VCaP (cell line): Measurements from ENCODE around the gene TBX1.
A peak's percentile ranks its signal among the peaks of the same experiment; 100 is the strongest.

Experiments
- H3K27ac ChIP-seq: fragments of 450-650 bp; 2 replicates; pipeline ENCODE4 v1.5.1; 2017
- CTCF ChIP-seq: fragments of 450-650 bp; conservative IDR thresholded peaks from 2 replicates; pipeline ENCODE4 v1.5.1; 2017; ENCODE audit warnings: mild to moderate bottlenecking, moderate library complexity

TBX1 gene

GRCh38 chr22:19753090-19753842 is 7.3 kb upstream of the TBX1 start:
- no peak overlapping the region for H3K27ac ChIP-seq
- TF ChIP-seq CTCF = peak; percentile 17; the same call in 1 of the 2 replicates

- no peak for TF ChIP-seq CTCF
- H3K27ac ChIP-seq = no peak overlapping the region
Measured at GRCh38 chr22:19753996-19754700, 6.4 kb upstream of the TBX1 start.

- TF ChIP-seq CTCF = no peak
- no peak overlapping the region for H3K27ac ChIP-seq
Measured at GRCh38 chr22:19754701-19755144, 5.9 kb upstream of the TBX1 start.

GRCh38 chr22:19755145-19755710 is 5.3 kb upstream of the TBX1 start:
- no peak for TF ChIP-seq CTCF
- H3K27ac ChIP-seq = no peak overlapping the region

- peak overlapping the region; percentile 47; the same call in 1 of the 2 replicates for H3K27ac ChIP-seq
Measured at GRCh38 chr22:19755722-19756287, 4.8 kb upstream of the TBX1 start.

DNA sequence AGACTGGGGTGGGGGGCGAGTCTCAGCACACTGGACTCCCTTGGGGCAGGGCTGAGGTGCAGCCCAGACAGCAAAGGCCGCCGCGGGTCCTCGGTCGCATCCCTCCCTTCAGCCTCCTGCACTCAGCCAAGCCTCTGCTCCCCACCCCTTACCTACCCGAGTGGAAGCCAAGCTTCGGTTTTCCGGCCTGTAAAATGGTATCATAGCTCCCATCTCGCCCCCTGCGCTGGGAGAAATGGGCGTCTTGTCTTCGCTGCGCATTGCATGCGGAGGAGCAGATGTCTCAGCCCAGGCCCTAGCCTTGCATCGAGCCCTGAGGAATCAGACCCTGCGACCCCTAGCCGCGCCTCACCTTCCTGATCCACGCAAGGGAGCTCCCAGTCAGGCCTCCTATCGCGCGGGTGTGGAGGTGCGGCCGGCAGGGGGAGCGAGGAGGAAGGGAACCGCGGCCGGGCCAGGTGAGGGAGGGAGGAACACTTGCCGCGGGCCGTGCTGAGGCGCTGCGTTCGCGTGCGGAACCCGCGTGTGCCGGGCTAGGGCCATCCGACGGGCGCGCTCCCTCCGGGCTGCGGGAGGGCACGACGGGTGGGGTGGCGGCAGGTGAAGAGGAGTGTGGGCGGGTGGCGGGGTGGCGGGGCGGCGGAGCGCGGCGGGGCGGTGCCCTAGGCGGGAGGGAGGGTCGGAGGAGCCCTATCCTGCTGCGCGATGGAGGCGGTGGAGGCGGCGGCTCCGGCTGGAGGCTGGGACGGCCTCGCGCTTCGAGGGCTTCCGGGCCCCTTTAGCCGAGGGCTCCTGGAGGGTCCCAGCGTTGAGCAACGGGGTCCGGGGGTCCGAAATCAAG is 4.1 kb upstream of the TBX1 start:
- TF ChIP-seq CTCF = peak; percentile 84
- peak overlapping the region; percentile 47; the same call in 1 of the 2 replicates for H3K27ac ChIP-seq

More at GRCh38 chr22:19755722-19756287, 4.8 kb upstream of the TBX1 start:
- TF ChIP-seq CTCF = no peak
